GM23338 (cell line): ENCODE results near the gene MAMLD1. TPM values are rescaled to one million over a fixed set of nuclear protein-coding genes. Genes with fewer than 3 reads are reported as not detected.

Source experiments
- ATAC-seq: fragments of 200-7000 bp; cut with Tn5 transposase; 3 replicates; pipeline ENCODE4 v1.9.1; 2020
- DNase-seq: peaks from one replicate; pipeline ENCODE4 v3.0.0-alpha.2; 2015; ENCODE audit warnings: low spot score
- H2AFZ ChIP-seq: fragments of 200-600 bp; sonication (generic); 2 replicates; pipeline ENCODE4 v1.8.0; 2016; ENCODE audit warnings: antibody characterized with exemption, mild to moderate bottlenecking, moderate library complexity
- H3F3A ChIP-seq: fragments of 200-600 bp; sonication (generic); replicated peaks from 2 replicates; pipeline ENCODE4 v1.8.0; 2017; ENCODE audit warnings: antibody characterized with exemption, mixed run types, low read depth
- H3K27ac ChIP-seq: fragments of 200-600 bp; sonication (generic); 2 replicates; pipeline ENCODE4 v1.6.1; 2016; ENCODE audit warnings: low read depth
- H3K27me3 ChIP-seq: fragments of 200-600 bp; sonication (generic); 2 replicates; pipeline ENCODE4 v1.8.0; 2016; ENCODE audit warnings: mild to moderate bottlenecking, mixed run types, moderate library complexity; ENCODE audit not compliant: insufficient read depth
- H3K36me3 ChIP-seq: fragments of 200-600 bp; sonication (generic); 2 replicates; pipeline ENCODE4 v1.8.0; 2016; ENCODE audit warnings: mild to moderate bottlenecking; ENCODE audit not compliant: insufficient read depth
- H3K4me1 ChIP-seq: fragments of 200-600 bp; sonication (generic); 2 replicates; pipeline ENCODE4 v1.8.0; 2016; ENCODE audit warnings: mild to moderate bottlenecking, moderate library complexity; ENCODE audit not compliant: insufficient read depth
- H3K4me2 ChIP-seq: fragments of 200-600 bp; sonication (generic); 2 replicates; pipeline ENCODE4 v1.7.1; 2017; ENCODE audit warnings: mixed run types
- H3K4me3 ChIP-seq: fragments of 200-600 bp; sonication (generic); 2 replicates; pipeline ENCODE4 v1.6.1; 2016; ENCODE audit warnings: mixed run types
- H3K79me2 ChIP-seq: fragments of 200-600 bp; sonication (generic); replicated peaks from 2 replicates; pipeline ENCODE4 v1.8.0; 2017; ENCODE audit warnings: mild to moderate bottlenecking; ENCODE audit not compliant: insufficient read depth
- H3K9me2 ChIP-seq: fragments of 200-600 bp; sonication (generic); 2 replicates; pipeline ENCODE4 v1.8.0; 2017; ENCODE audit not compliant: insufficient read depth
- H4K20me1 ChIP-seq: fragments of 200-600 bp; sonication (generic); replicated peaks from 2 replicates; pipeline ENCODE4 v1.8.0; 2017; ENCODE audit warnings: mild to moderate bottlenecking; ENCODE audit not compliant: insufficient read depth
- H3K27ac Mint-ChIP-seq: 2 replicates; pipeline ENCODE4 v1.8.0; 2020; ENCODE audit warnings: inconsistent platforms, mild to moderate bottlenecking, moderate library complexity, mixed read lengths
- H3K27me3 Mint-ChIP-seq: 3 replicates; pipeline ENCODE4 v1.8.0; 2022; ENCODE audit warnings: low read depth, mild to moderate bottlenecking, moderate library complexity, mixed read lengths, inconsistent platforms; ENCODE audit not compliant: insufficient read depth, poor library complexity
- H3K36me3 Mint-ChIP-seq: 3 replicates; pipeline ENCODE4 v1.8.0; 2021; ENCODE audit warnings: low read depth, mild to moderate bottlenecking, inconsistent platforms, moderate library complexity, mixed read lengths
- H3K4me1 Mint-ChIP-seq: 3 replicates; pipeline ENCODE4 v1.8.0; 2020; ENCODE audit warnings: mild to moderate bottlenecking, inconsistent platforms, mixed read lengths
- H3K4me3 Mint-ChIP-seq: 3 replicates; pipeline ENCODE4 v1.8.0; 2021; ENCODE audit warnings: moderate library complexity, mild to moderate bottlenecking, inconsistent platforms, mixed read lengths
- H3K9me3 Mint-ChIP-seq: 3 replicates; pipeline ENCODE4 v1.8.0; 2020; ENCODE audit warnings: moderate library complexity, mild to moderate bottlenecking, inconsistent platforms, mixed read lengths
- CREB1 ChIP-seq: fragments of 250-450 bp; sonication (Bioruptor Pico); IDR thresholded peaks from 2 replicates; pipeline ENCODE4 v1.5.0; 2020; ENCODE audit warnings: low read depth, mild to moderate bottlenecking, moderate library complexity
- POLR2AphosphoS5 ChIP-seq: IDR thresholded peaks from 2 replicates; pipeline ENCODE4 v1.6.1; 2016; ENCODE audit warnings: antibody characterized with exemption, low read depth
- polyA plus RNA-seq: library from polyadenylated mRNA; unstranded; fragments of >200 nt; fragmentation: Nextera tagmentation; extraction: Ambion mirVana; gene quantifications from 2 replicates; pipeline ENCODE4 v1.2.1, GENCODE V29; 2016
- total RNA-seq: library from RNA; depleted of rRNA; stranded (reverse); fragments of >200 nt; shearing (Covaris generic); gene quantifications from 2 replicates; pipeline ENCODE4 v1.2.3, GENCODE V29; 2014
- TF ChIP-seq, protein P1 (sequence below): IDR thresholded peaks from 2 replicates; pipeline ENCODE4 v1.6.1; 2016; ENCODE audit warnings: antibody characterized with exemption
- TF ChIP-seq, protein P2 (sequence below): fragments of 250-450 bp; sonication (Bioruptor Pico); IDR thresholded peaks from 2 replicates; pipeline ENCODE4 v1.5.0; 2020; ENCODE audit warnings: mild to moderate bottlenecking, moderate library complexity
- TF ChIP-seq, protein P3 (sequence below): IDR thresholded peaks from one replicate; pipeline ENCODE4 v1.6.1; 2018; ENCODE audit warnings: antibody characterized with exemption; ENCODE audit not compliant: unreplicated experiment

The MAMLD1 gene
- total and polyA plus RNA-seq, 2 experiments from 2014 or later = 0.13 to 0.21 TPM

DNA sequence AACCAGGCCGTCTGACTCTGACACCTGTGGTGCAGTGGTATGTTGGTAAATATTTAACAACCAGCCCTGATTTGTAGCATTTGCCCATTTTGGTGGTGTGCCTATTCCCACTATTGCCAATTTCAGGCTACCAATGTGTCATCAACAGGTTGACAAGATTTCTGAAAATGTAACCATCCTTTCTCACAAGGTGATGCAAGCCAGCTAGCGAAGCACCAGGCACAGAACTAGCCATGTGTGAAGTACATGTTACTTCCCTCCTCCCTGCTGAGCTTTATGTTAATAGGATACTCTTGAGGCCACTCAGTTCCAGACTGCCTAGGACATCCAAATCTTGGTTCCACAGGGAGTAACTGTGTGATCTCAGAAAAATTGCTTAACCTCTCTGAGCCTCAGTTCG lies 7.2 kb upstream of the MAMLD1 start (continued):
- TF ChIP-seq, protein P1, sequence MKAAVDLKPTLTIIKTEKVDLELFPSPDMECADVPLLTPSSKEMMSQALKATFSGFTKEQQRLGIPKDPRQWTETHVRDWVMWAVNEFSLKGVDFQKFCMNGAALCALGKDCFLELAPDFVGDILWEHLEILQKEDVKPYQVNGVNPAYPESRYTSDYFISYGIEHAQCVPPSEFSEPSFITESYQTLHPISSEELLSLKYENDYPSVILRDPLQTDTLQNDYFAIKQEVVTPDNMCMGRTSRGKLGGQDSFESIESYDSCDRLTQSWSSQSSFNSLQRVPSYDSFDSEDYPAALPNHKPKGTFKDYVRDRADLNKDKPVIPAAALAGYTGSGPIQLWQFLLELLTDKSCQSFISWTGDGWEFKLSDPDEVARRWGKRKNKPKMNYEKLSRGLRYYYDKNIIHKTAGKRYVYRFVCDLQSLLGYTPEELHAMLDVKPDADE = no peak
- TF ChIP-seq, protein P2, sequence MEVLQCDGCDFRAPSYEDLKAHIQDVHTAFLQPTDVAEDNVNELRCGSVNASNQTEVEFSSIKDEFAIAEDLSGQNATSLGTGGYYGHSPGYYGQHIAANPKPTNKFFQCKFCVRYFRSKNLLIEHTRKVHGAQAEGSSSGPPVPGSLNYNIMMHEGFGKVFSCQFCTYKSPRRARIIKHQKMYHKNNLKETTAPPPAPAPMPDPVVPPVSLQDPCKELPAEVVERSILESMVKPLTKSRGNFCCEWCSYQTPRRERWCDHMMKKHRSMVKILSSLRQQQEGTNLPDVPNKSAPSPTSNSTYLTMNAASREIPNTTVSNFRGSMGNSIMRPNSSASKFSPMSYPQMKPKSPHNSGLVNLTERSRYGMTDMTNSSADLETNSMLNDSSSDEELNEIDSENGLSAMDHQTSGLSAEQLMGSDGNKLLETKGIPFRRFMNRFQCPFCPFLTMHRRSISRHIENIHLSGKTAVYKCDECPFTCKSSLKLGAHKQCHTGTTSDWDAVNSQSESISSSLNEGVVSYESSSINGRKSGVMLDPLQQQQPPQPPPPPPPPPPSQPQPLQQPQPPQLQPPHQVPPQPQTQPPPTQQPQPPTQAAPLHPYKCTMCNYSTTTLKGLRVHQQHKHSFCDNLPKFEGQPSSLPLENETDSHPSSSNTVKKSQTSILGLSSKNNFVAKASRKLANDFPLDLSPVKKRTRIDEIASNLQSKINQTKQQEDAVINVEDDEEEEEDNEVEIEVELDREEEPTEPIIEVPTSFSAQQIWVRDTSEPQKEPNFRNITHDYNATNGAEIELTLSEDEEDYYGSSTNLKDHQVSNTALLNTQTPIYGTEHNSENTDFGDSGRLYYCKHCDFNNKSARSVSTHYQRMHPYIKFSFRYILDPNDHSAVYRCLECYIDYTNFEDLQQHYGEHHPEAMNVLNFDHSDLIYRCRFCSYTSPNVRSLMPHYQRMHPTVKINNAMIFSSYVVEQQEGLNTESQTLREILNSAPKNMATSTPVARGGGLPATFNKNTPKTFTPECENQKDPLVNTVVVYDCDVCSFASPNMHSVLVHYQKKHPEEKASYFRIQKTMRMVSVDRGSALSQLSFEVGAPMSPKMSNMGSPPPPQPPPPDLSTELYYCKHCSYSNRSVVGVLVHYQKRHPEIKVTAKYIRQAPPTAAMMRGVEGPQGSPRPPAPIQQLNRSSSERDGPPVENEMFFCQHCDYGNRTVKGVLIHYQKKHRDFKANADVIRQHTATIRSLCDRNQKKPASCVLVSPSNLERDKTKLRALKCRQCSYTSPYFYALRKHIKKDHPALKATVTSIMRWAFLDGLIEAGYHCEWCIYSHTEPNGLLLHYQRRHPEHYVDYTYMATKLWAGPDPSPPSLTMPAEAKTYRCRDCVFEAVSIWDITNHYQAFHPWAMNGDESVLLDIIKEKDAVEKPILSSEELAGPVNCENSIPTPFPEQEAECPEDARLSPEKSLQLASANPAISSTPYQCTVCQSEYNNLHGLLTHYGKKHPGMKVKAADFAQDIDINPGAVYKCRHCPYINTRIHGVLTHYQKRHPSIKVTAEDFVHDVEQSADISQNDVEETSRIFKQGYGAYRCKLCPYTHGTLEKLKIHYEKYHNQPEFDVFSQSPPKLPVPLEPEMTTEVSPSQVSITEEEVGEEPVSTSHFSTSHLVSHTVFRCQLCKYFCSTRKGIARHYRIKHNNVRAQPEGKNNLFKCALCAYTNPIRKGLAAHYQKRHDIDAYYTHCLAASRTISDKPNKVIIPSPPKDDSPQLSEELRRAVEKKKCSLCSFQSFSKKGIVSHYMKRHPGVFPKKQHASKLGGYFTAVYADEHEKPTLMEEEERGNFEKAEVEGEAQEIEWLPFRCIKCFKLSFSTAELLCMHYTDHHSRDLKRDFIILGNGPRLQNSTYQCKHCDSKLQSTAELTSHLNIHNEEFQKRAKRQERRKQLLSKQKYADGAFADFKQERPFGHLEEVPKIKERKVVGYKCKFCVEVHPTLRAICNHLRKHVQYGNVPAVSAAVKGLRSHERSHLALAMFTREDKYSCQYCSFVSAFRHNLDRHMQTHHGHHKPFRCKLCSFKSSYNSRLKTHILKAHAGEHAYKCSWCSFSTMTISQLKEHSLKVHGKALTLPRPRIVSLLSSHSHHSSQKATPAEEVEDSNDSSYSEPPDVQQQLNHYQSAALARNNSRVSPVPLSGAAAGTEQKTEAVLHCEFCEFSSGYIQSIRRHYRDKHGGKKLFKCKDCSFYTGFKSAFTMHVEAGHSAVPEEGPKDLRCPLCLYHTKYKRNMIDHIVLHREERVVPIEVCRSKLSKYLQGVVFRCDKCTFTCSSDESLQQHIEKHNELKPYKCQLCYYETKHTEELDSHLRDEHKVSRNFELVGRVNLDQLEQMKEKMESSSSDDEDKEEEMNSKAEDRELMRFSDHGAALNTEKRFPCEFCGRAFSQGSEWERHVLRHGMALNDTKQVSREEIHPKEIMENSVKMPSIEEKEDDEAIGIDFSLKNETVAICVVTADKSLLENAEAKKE = no peak

DNA sequence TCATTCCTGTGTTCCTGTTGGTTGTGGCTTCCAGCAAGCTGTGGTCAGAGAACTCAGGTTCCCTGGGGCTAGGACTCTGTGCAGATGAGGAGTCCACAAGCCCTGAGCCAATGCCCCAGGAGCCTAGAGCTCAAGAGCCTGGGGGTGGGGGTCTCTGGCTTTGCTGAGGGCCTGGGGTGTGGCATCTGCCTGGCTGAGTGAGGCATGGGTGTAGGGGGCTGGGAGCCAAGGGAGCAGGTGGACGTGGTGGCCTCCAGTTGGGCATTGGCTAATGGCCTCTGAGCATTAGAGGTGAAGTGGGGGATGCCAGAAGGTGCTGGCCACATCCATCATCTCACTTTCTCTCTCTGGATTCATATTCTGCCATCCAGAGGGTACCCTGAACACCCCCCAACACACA lies 5.3 kb upstream of the MAMLD1 start:
- Histone ChIP-seq H3K27ac (no peak overlapping the region), H3K9me2 (no peaks in the 10 kb centered on the region), H3K27me3 (peaks cover 42% of the 10 kb centered on the region), H4K20me1 (no peaks in the 10 kb centered on the region), H3K4me1 (no peaks in the 10 kb centered on the region), H2AFZ (no peak overlapping the region), H3K36me3 (no peaks in the 10 kb centered on the region), H3F3A (no peaks in the 10 kb centered on the region), H3K79me2 (no peaks in the 10 kb centered on the region), H3K4me2 (no peak overlapping the region), H3K4me3 (no peak overlapping the region)
- no peaks in the 10 kb centered on the region for H3K36me3 Mint-ChIP-seq
- H3K27ac Mint-ChIP-seq = no peak overlapping the region
- no peak for TF ChIP-seq CREB1
- no peak for TF ChIP-seq POLR2AphosphoS5
- TF ChIP-seq, protein P3, sequence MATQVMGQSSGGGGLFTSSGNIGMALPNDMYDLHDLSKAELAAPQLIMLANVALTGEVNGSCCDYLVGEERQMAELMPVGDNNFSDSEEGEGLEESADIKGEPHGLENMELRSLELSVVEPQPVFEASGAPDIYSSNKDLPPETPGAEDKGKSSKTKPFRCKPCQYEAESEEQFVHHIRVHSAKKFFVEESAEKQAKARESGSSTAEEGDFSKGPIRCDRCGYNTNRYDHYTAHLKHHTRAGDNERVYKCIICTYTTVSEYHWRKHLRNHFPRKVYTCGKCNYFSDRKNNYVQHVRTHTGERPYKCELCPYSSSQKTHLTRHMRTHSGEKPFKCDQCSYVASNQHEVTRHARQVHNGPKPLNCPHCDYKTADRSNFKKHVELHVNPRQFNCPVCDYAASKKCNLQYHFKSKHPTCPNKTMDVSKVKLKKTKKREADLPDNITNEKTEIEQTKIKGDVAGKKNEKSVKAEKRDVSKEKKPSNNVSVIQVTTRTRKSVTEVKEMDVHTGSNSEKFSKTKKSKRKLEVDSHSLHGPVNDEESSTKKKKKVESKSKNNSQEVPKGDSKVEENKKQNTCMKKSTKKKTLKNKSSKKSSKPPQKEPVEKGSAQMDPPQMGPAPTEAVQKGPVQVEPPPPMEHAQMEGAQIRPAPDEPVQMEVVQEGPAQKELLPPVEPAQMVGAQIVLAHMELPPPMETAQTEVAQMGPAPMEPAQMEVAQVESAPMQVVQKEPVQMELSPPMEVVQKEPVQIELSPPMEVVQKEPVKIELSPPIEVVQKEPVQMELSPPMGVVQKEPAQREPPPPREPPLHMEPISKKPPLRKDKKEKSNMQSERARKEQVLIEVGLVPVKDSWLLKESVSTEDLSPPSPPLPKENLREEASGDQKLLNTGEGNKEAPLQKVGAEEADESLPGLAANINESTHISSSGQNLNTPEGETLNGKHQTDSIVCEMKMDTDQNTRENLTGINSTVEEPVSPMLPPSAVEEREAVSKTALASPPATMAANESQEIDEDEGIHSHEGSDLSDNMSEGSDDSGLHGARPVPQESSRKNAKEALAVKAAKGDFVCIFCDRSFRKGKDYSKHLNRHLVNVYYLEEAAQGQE = no peak
- H3K9me3 Mint-ChIP-seq = no peaks in the 10 kb centered on the region
- H3K4me3 Mint-ChIP-seq = no peak overlapping the region
- H3K4me1 Mint-ChIP-seq = no peaks in the 10 kb centered on the region; the same call in 1 of the 3 replicates
- ATAC-seq (no peak), DNase-seq (no peak)
- H3K27me3 Mint-ChIP-seq = peaks cover 30% of the 10 kb centered on the region
